GM12878 (cell line): Measurements from ENCODE around the gene TMEM38A. TPM values are rescaled to one million over a fixed set of nuclear protein-coding genes. Genes with fewer than 3 reads are reported as not detected.
A peak's percentile ranks its signal among the peaks of the same experiment; 100 is the strongest.

ENCODE experiments used
- ATAC-seq: fragments of 200-7000 bp; cut with Tn5 transposase; 3 replicates; pipeline ENCODE4 v1.9.1; 2020; ENCODE audit warnings: mild to moderate bottlenecking, moderate library complexity
- BruUV-seq: library from RNA; stranded (reverse); fragments of 400-500 nt; replicated peaks from 2 replicates; lab custom pipeline; 2021; lab: Mats Ljungman, UMichigan
- CTCF ChIA-PET: fragments of 300-600 bp; sonication (Branson Sonifier 250); formaldehyde crosslinking; extraction: SDS; loops from one replicate; lab custom pipeline; 2021; ENCODE audit warnings: inconsistent platforms; lab: Yijun Ruan, JAX
- POLR2A ChIA-PET: fragments of 350-600 bp; formaldehyde crosslinking; extraction: SDS; loops from one replicate; lab custom pipeline; 2021; ENCODE audit warnings: inconsistent platforms; lab: Charles Lee
- RAD21 ChIA-PET: fragments of 300-600 bp; sonication (Branson Sonifier 250); formaldehyde crosslinking; loops from one replicate; lab custom pipeline; 2023; ENCODE audit warnings: antibody characterized with exemption; ENCODE audit not compliant: unreplicated experiment; lab: Charles Lee
- SMC1A ChIA-PET: fragments of 300-600 bp; sonication (Branson Sonifier 250); formaldehyde crosslinking; loops from one replicate; lab custom pipeline; 2023; ENCODE audit not compliant: unreplicated experiment, uncharacterized antibody; lab: Charles Lee
- DNase-seq: peaks from one replicate; pipeline ENCODE4 v3.0.0-alpha.2; 2011; ENCODE audit warnings: low read depth, low spot score
- FAIRE-seq: peaks from 3 replicates; lab custom pipeline; 2011; peaks lifted over from hg19 to GRCh38; lab: Jason Lieb, UNC
- H2AFZ ChIP-seq: 2 replicates; pipeline ENCODE4 v1.6.0; 2011; ENCODE audit warnings: low read depth, low read length, control low read depth; ENCODE audit not compliant: control insufficient read depth
- H3K27ac ChIP-seq: 2 replicates; pipeline ENCODE4 v1.5.1; 2011; ENCODE audit warnings: control low read depth; ENCODE audit not compliant: control insufficient read depth, insufficient read depth
- H3K27me3 ChIP-seq, 2 experiments: replicated peaks in 1 of 2; 2 replicates each; pipeline versions ENCODE4 v1.6.0 to v1.6.1; 2011; ENCODE audit warnings: low read length in 1 of 2; ENCODE audit not compliant: control insufficient read depth in 2 of 2, insufficient read depth in 2 of 2
- H3K36me3 ChIP-seq, 2 experiments: 2 replicates each; pipeline ENCODE4 v1.5.1; 2011; ENCODE audit warnings: low read length in 1 of 2; ENCODE audit not compliant: control insufficient read depth in 2 of 2, insufficient read depth in 2 of 2
- H3K4me1 ChIP-seq: 2 replicates; pipeline ENCODE4 v1.6.1; 2011; ENCODE audit warnings: mild to moderate bottlenecking, low read length, moderate library complexity, mixed read lengths; ENCODE audit not compliant: control insufficient read depth, insufficient read depth
- H3K4me2 ChIP-seq: 2 replicates; pipeline ENCODE4 v1.6.0; 2011; ENCODE audit warnings: control low read depth; ENCODE audit not compliant: control insufficient read depth, insufficient read depth
- H3K4me3 ChIP-seq: fragments of 200-600 bp; sonication (generic); 2 replicates; pipeline ENCODE4 v1.5.1; 2016
- H3K79me2 ChIP-seq: 2 replicates; pipeline ENCODE4 v1.6.0; 2011; ENCODE audit warnings: low read length; ENCODE audit not compliant: control insufficient read depth, insufficient read depth
- H3K9ac ChIP-seq: 2 replicates; pipeline ENCODE4 v1.8.0; 2011; ENCODE audit warnings: low read length, control low read depth, mixed read lengths; ENCODE audit not compliant: control insufficient read depth, insufficient read depth
- H3K9me3 ChIP-seq: replicated peaks from 3 replicates; pipeline ENCODE4 v1.5.1; 2011; ENCODE audit warnings: mild to moderate bottlenecking, low read length; ENCODE audit not compliant: control insufficient read depth, insufficient read depth
- H4K20me1 ChIP-seq: 2 replicates; pipeline ENCODE4 v1.6.0; 2011; ENCODE audit not compliant: control insufficient read depth, insufficient read depth
- BACH1 ChIP-seq: fragments of 450-650 bp; IDR thresholded peaks from 2 replicates; pipeline ENCODE4 v1.6.1; 2017; ENCODE audit warnings: mild to moderate bottlenecking, borderline replicate concordance
- BCL11A ChIP-seq: IDR thresholded peaks from 2 replicates; pipeline ENCODE4 v1.6.1; 2011; ENCODE audit warnings: low read depth, low read length
- BHLHE40 ChIP-seq, 2 experiments: fragments of 450-650 bp in 1 of 2; IDR thresholded peaks; 2 replicates each; pipeline ENCODE4 v1.6.1; 2011 to 2017; ENCODE audit warnings: low read depth in 2 of 2, borderline replicate concordance in 1 of 2, improper control_type of control experiment in 1 of 2, low read length in 1 of 2, mild to moderate bottlenecking in 1 of 2
- CBFB ChIP-seq: IDR thresholded peaks from 2 replicates; pipeline ENCODE4 v1.6.1; 2016; ENCODE audit warnings: antibody characterized with exemption, low read depth
- CBX5 ChIP-seq: sonication (generic); IDR thresholded peaks from 2 replicates; pipeline ENCODE4 v1.6.1; 2016; ENCODE audit warnings: low read depth, moderate library complexity, mild to moderate bottlenecking, inconsistent platforms
- DPF2 ChIP-seq: fragments of 450-650 bp; IDR thresholded peaks from 2 replicates; pipeline ENCODE4 v1.6.1; 2017; ENCODE audit warnings: mild to moderate bottlenecking
- ESRRA ChIP-seq: IDR thresholded peaks from 2 replicates; pipeline ENCODE4 v1.6.1; 2012; ENCODE audit warnings: mild to moderate bottlenecking, low read length, improper control_type of control experiment
- GATAD2B ChIP-seq: fragments of 450-650 bp; conservative IDR thresholded peaks from 2 replicates; pipeline ENCODE4 v1.6.1; 2017; ENCODE audit warnings: low read depth, mild to moderate bottlenecking, moderate library complexity
- HDAC6 ChIP-seq: fragments of 200-600 bp; sonication (generic); IDR thresholded peaks from one replicate; pipeline ENCODE4 v1.8.0; 2017; ENCODE audit warnings: antibody characterized with exemption; ENCODE audit not compliant: unreplicated experiment
- JUNB ChIP-seq: IDR thresholded peaks from 2 replicates; pipeline ENCODE4 v1.6.1; 2016; ENCODE audit warnings: antibody characterized with exemption, mild to moderate bottlenecking
- PAX5 ChIP-seq: IDR thresholded peaks from 2 replicates; pipeline ENCODE4 v1.6.1; 2011; ENCODE audit warnings: low read depth, low read length, borderline replicate concordance
- POU2F2 ChIP-seq: IDR thresholded peaks from 3 replicates; pipeline ENCODE4 v1.6.1; 2011; ENCODE audit warnings: low read depth, mild to moderate bottlenecking, low read length, borderline replicate concordance
- RB1 ChIP-seq: fragments of 450-650 bp; formaldehyde crosslinking; IDR thresholded peaks from 2 replicates; pipeline ENCODE4 v1.6.1; 2017; ENCODE audit warnings: mild to moderate bottlenecking, borderline replicate concordance
- RUNX3 ChIP-seq: IDR thresholded peaks from 2 replicates; pipeline ENCODE4 v1.6.1; 2012; ENCODE audit warnings: low read length, inconsistent platforms
- SP1 ChIP-seq: IDR thresholded peaks from one replicate; pipeline ENCODE4 v1.6.1; 2011; ENCODE audit warnings: low read depth, low read length
- STAT3 ChIP-seq: IDR thresholded peaks from 2 replicates; pipeline ENCODE4 v1.6.1; 2011; ENCODE audit warnings: low read depth, low read length, improper control_type of control experiment
- TARDBP ChIP-seq: IDR thresholded peaks from 2 replicates; pipeline ENCODE4 v1.6.1; 2016; ENCODE audit warnings: borderline replicate concordance
- TCF12 ChIP-seq: IDR thresholded peaks from 2 replicates; pipeline ENCODE4 v1.6.1; 2011; ENCODE audit warnings: low read depth, mild to moderate bottlenecking, low read length
- ZNF217 ChIP-seq: fragments of 450-650 bp; IDR thresholded peaks from 2 replicates; pipeline ENCODE4 v1.6.1; 2017; ENCODE audit warnings: antibody characterized with exemption, mild to moderate bottlenecking
- WGBS: methylation state at CpG from one replicate; pipeline ENCODE4 v1.1.6; 2016; ENCODE audit warnings: low lambda C conversion rate; ENCODE audit not compliant: insufficient replicate concordance, insufficient coverage; ENCODE audit errors: missing lambda C conversion rate; 5-methylcytosine and 5-hydroxymethylcytosine counted together
- in situ Hi-C: fragments of 300-500 bp; cut with MboI; formaldehyde crosslinking; loops from 9 replicates; pipeline ENCODE4 v1.14.3; 2018; ENCODE audit warnings: mixed read lengths
- intact Hi-C: fragments of 100-400 bp; cut with micrococcal nuclease; formaldehyde crosslinking; loops from one replicate; pipeline ENCODE4 v1.14.2; 2022; ENCODE audit not compliant: unreplicated experiment
- polyA plus RNA-seq, 11 experiments: library from polyadenylated mRNA; depleted of rRNA in 4 of 11; unstranded in 6 of 11; stranded (reverse) in 5 of 11; fragments of >200 nt; fragmentation: Nextera tagmentation in 4 of 11; fragmentation: Illumina TruSeq in 1 of 11; extraction: Ambion mirVana in 4 of 11; extraction: Trizol in 1 of 11; gene quantifications; 1 replicate in 1 of 11; 2 replicates in 10 of 11; pipeline versions ENCODE4 v1.2.1 to v1.2.3, GENCODE V29; 2011 to 2016; ENCODE audit warnings: inconsistent platforms in 2 of 11, missing spikeins in 2 of 11, low read depth in 1 of 11
- total RNA-seq, 4 experiments: library from RNA; depleted of rRNA in 3 of 4; stranded (reverse); fragments of >200 nt in 3 of 4; fragmentation: Illumina TruSeq in 1 of 4; extraction: Trizol in 1 of 4; gene quantifications; 2 replicates each; pipeline versions ENCODE4 v1.2.1 to v1.2.3, GENCODE V29; 2013 to 2021
- TF ChIP-seq, protein P1 (sequence below): fragments of 450-650 bp; IDR thresholded peaks from 2 replicates; pipeline ENCODE4 v1.6.1; 2017; ENCODE audit warnings: mild to moderate bottlenecking, low read depth, inconsistent platforms; ENCODE audit not compliant: poor library complexity, severe bottlenecking
- TF ChIP-seq, protein P2 (sequence below): IDR thresholded peaks from 2 replicates; pipeline ENCODE4 v1.6.1; 2012; ENCODE audit warnings: low read depth, low read length, improper control_type of control experiment
- TF ChIP-seq, protein P3 (sequence below): fragments of 450-650 bp; IDR thresholded peaks from 2 replicates; pipeline ENCODE4 v1.6.1; 2016; ENCODE audit warnings: mild to moderate bottlenecking

The TMEM38A gene
- total and polyA plus RNA-seq, 10 of the 15 experiments (the other 5 are each of a cell fraction or from before 2014, with no cell fraction given) = 4.5 to 22.2 (median 15.0) TPM

DNA sequence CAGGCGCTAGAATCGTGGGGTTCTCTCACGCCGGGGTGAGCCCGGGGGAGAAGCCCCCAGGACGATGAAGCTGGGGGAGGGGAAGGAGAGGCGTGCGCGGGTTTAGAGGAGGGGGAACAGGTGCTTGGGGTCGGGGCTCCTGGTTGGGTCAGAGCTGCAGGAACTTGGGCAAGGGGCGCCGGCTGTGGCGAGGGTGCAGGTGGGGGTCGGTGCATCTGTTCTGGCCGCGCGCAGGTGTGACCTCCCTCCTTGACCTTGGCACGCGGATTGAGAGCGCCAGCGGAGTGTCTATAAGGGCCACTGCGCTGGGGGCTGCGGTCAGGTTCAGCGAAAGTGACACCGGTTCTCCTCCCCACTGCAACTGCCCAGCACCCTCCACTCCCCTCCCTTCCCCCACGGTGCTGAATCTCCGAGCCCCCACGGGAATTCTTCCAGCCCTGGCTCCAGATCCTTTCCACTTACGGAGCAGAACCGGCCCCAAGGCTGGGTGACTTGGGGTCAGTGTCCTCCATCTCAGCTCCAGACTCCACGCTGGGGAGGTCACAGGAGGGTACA, 618 bp downstream of the TMEM38A start:
- Histone ChIP-seq H3K4me1 (peaks cover 17% of the 10 kb centered on the region), H2AFZ (peak overlapping the region; percentile 38; the same call in 1 of the 2 replicates), H3K36me3 (peaks cover 4 to 19% of the 10 kb centered on the region in 2 experiments; a peak in 3 of 4 replicates), H3K9me3 (no peaks in the 10 kb centered on the region), H3K4me2 (peak overlapping the region; percentile 79), H3K9ac (peak overlapping the region; percentile 87), H3K27ac (peak overlapping the region; percentile 75), H4K20me1 (peaks cover 13% of the 10 kb centered on the region), H3K4me3 (peak overlapping the region; percentile 96), H3K27me3 (no peaks in the 10 kb centered on the region), H3K79me2 (peaks cover 60% of the 10 kb centered on the region)
- BruUV-seq = no TSS peak
- ATAC-seq (peak; percentile 30), FAIRE-seq (no peak), DNase-seq (no peak)
- in situ Hi-C loops = no loop called here
- ChIA-PET RAD21 (interaction anchor here (0.6 to 3.3 kb wide), 8 partner anchors 37 to 138 kb away, joined by 3 to 22 read pairs (median 4); partner anchors contain the start of gene SLC35E1), CTCF (interaction anchor here (0.7 to 1.9 kb wide), 3 partner anchors 37 to 114 kb away, joined by 3 to 7 read pairs (median 3); no protein-coding TSS in a partner anchor), SMC1A (interaction anchor here (0.5 to 3.9 kb wide), 8 partner anchors 12 to 175 kb away, joined by 3 to 21 read pairs (median 3); partner anchors contain the start of gene NWD1), POLR2A (interaction anchor here (0.6 to 4.9 kb wide), 11 partner anchors 10 to 175 kb away, joined by 3 to 64 read pairs (median 5); partner anchors contain the start of genes C19orf44, CALR3, MED26 and SLC35E1)
- intact Hi-C loops = loop anchor here (2.0 to 5.0 kb wide), 2 partner anchors 34 to 75 kb away; partner anchors contain the start of gene MED26
- WGBS = 4% methylated on average over 14 of the region's 31 CpGs
- no peak for TF ChIP-seq JUNB
- no peak for TF ChIP-seq ZNF217
- peak; percentile 84 for TF ChIP-seq TCF12
- TF ChIP-seq BHLHE40 (IDR thresholded peaks at IDR 0.05; ENCODE audit: borderline replicate concordance in 1 of 2, low read depth in 2 of 2, low read length in 1 of 2) = peak; percentile 72 to 85
- TF ChIP-seq ESRRA = peak; percentile 63; the same call in 1 of the 2 replicates
- TF ChIP-seq BACH1 = 0 out of 2 replicates have a peak, but pooled peaks have one; percentile 23
- TF ChIP-seq SP1 = peak; percentile 9
- no peak for TF ChIP-seq RB1
- TF ChIP-seq RUNX3 = peak; percentile 85
- peak; percentile 30; the same call in 1 of the 3 replicates for TF ChIP-seq POU2F2
- TF ChIP-seq, protein P1, sequence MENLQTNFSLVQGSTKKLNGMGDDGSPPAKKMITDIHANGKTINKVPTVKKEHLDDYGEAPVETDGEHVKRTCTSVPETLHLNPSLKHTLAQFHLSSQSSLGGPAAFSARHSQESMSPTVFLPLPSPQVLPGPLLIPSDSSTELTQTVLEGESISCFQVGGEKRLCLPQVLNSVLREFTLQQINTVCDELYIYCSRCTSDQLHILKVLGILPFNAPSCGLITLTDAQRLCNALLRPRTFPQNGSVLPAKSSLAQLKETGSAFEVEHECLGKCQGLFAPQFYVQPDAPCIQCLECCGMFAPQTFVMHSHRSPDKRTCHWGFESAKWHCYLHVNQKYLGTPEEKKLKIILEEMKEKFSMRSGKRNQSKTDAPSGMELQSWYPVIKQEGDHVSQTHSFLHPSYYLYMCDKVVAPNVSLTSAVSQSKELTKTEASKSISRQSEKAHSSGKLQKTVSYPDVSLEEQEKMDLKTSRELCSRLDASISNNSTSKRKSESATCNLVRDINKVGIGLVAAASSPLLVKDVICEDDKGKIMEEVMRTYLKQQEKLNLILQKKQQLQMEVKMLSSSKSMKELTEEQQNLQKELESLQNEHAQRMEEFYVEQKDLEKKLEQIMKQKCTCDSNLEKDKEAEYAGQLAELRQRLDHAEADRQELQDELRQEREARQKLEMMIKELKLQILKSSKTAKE = no peak
- no peak for TF ChIP-seq HDAC6
- no peak for TF ChIP-seq CBX5
- TF ChIP-seq GATAD2B = peak; percentile 60
- TF ChIP-seq DPF2 = peak; percentile 39; the same call in 1 of the 2 replicates
- TF ChIP-seq TARDBP = no peak; the same call in 1 of the 2 replicates
- TF ChIP-seq STAT3 = no peak
- TF ChIP-seq, protein P2, sequence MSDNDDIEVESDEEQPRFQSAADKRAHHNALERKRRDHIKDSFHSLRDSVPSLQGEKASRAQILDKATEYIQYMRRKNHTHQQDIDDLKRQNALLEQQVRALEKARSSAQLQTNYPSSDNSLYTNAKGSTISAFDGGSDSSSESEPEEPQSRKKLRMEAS = 0 out of 2 replicates have a peak, but pooled peaks have one; percentile 10
- no peak for TF ChIP-seq CBFB
- TF ChIP-seq, protein P3, sequence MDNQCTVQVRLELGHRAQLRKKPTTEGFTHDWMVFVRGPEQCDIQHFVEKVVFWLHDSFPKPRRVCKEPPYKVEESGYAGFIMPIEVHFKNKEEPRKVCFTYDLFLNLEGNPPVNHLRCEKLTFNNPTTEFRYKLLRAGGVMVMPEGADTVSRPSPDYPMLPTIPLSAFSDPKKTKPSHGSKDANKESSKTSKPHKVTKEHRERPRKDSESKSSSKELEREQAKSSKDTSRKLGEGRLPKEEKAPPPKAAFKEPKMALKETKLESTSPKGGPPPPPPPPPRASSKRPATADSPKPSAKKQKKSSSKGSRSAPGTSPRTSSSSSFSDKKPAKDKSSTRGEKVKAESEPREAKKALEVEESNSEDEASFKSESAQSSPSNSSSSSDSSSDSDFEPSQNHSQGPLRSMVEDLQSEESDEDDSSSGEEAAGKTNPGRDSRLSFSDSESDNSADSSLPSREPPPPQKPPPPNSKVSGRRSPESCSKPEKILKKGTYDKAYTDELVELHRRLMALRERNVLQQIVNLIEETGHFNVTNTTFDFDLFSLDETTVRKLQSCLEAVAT = 0 out of 2 replicates have a peak, but pooled peaks have one; percentile 36
- TF ChIP-seq BCL11A = 0 out of 2 replicates have a peak, but pooled peaks have one; percentile 19
- TF ChIP-seq PAX5 = peak; percentile 47; the same call in 1 of the 2 replicates
